GM18867 (cell line): ENCODE results near the gene TRIO.

Experiments
- ATAC-seq: cut with Tn5 transposase; IDR thresholded peaks from one replicate; pipeline ENCODE4 v1.9.1; 2021; ENCODE audit warnings: mild to moderate bottlenecking, moderate library complexity; ENCODE audit not compliant: unreplicated experiment

The TRIO gene

DNA sequence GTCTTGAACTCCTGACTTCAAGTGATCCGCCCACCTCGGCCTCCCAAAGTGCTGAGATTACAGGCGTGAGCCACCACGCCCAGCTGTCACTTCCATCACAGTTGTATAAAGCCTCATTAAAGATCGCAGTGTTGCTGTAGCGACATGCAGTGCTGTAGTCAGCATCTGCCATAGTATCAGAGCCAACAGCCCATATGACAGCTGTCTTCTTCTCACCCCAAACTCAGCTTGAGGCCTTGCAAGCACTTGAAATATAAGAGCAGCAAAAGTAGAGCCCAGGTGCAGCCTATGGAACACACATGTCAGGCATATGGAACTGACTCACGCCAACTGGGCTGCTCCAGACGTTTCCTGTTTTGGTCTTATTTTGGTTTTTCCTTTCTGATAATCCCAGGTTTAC is 167.8 kb downstream of the TRIO start:
- ATAC-seq, result no peak

DNA sequence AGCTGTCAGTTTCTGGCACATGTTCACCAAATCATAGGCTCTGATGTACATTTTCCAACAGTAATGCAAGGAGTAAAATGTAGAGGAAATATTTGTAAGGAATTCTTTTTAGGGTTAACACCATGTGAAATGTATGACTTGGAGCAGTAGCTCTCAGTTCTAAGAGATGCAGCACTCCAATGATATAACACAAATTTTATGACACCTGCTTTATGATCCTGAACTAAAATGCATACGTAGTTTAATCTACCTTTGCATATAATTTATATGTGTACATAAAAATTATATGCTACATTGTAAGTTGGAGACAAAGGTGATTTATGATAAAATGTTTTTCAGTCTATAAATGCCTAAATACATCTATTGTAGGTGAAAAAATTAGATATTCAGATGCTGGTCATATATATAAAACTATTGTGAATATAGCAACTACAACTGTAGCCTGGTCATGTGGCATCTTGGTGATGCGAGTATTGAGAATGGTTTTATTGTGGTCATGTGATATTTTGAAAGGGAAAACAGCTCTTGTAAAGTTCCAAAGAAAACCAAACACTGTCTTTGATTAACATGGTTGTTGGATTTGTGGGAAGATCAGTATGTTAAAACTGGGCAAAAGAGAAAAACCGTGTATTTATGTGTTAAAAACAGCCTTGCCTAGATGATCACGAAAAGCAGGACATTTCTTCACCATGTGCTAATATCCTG is 171.0 kb downstream of the TRIO start:
- ATAC-seq, result no peak

DNA sequence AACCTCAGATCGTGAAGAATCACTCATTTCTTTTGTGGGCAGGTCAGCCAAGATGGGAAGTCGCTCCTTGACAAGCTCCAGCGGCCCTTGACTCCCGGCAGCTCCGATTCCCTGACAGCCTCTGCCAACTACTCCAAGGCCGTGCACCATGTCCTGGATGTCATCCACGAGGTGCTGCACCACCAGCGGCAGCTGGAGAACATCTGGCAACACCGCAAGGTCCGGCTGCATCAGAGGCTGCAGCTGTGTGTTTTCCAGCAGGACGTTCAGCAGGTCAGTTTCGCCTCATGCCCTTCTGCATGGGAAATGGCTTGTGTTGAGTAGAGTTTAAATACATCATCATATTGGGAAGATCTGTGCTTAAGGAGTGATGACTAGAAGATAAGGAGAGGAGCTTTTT is 173.3 kb downstream of the TRIO start:
- ATAC-seq, result no peak

DNA sequence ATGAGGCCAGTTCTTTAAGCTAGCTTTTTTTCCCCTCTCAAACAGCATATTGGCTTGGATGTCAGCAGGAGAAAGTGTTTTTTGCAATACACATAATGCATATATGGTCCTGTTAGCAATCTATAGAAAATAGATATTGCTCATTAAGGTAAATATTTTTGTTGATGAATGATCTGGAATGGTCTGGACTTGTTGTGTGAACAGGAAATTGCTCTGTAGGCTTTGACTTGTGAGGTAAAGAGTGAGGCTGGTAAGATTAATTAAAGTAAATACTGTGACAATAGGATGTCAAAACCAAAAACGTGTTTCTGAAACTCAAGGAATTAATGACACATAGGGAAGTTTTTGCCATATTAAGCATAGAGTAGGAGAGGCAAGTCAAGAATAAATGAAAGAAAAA is 176.0 kb downstream of the TRIO start:
- ATAC-seq, result no peak

DNA sequence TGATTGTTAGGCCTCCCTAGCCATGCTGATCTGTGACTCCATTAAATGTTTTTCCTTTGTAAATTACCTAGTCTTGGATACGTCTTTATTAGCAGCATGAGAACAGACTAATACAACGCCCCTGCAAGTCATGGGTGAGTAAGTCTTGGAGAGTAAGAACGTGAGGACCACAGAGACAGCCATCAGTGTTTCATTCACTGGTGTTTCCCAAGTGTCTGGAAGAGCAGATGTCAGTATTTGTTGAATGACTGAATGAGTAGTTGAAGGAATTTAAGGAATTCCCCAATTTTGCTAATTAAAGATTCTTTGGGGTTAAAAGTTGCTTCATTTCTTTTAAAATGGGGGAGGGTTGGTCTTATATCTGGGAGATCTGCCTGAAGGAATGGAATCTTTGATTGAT is 178.8 kb downstream of the TRIO start:
- no peak for ATAC-seq

DNA sequence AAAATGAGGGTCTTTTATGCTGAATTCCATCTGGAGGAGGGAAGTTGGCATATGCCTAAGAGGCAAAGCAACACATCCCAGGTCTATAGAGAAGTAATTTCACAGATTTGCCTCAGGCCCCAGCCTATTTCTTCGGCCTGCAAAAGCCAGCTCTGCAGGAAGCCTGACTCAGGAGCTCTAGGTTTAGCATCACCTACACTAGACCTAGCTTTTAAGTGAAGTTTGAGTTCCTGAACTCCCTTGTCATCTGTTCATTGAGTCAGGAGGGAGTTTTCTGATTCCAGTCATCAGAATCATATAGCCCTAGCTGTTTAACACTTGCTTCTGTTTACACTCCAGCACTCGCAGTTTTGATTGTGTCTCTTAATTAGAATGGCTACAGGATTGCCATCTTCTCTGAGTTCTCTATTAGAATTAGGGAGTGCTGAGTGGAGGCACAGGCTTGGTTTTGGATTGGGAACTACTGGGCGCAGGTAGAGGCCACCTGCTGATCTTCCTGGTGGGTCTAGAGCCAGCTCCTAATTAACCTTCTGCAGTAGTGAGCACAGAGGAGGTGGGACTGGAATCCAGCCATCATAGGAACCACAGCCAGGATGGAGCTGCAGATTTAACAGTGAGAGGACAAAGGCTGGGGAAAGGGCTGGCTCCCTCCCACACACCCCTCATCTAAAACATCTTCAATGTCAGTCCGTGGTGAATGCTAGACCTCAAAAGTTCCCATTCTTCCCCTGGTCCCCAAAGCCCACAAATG is 179.5 kb downstream of the TRIO start:
- no peak for ATAC-seq

DNA sequence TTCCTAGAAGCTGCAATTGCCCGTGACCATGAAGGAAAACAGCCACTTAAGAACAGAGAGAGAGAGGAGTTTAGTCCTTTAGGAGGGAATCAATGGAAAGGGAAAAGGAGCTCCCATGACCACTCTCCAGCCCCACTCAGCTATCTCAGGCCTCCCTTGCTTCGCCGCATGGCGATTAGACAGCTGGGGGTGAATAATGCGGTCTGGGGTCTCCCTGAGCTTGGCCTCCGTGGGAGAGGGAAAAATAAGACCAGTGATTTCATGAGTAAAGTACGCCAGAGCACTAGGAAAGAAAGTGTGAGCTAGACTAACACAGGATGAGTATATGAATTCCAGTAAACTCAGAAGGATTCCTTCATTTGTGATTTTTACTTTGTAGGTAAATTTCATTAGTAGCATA is 180.3 kb downstream of the TRIO start:
- ATAC-seq, result no peak

DNA sequence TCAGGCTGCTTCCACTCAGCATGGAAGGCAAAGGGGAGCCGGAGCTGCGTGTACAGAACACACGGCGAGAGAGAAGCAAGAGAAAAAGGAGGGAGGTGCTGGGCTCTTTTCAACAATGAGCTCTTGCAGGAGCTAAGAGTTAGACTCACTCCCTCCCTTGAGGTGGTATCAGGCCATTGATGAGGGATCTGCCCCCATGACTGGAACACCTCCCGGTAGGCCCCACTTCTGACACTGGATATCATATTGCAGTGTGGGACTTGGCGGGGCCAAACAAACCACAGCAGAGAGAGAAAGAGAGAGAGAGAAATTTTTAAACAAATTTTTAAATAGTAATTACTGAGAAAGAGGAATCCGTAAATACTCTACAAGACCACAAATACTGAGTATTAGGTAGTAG is 182.2 kb downstream of the TRIO start:
- no peak for ATAC-seq

DNA sequence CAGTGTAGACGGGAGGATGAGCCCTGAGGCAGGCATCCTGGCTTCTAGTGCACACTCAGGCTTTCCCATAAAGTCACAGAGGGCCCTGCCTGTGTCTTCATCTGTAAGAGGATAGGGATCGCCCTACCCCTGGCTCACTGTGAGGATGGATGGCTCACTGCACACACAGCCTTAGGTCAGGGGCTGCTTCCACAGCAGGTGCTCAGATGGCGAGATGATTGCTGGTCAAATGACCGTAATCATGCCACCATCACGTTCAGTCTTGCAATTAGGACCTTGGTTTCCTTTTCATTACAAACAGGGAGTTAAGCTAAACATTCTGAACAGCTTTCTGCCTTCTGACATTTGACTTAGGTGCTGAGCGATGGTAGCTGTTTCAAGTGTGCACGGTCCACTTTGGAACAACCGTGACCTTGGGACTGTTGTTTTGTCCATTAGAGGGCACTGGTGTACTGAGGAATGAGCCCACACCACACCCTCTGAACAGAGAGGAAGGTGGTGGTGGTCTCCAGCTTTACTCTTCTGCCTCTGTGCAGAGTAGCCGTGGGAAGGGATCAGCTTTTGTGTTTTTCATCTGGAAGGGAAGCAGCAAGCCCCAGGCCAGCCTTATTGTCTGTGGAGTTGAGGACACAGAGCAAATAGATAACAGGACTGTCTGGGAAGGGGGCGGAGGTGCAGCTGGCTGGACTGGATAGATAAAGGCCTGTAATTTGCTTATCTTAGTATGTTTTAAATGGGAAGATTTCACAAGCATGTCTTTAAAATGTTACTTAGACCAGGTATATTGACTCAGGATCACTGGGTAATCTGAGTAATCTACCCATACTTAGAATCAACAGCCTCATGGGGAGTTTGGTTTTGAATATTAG is 183.1 kb downstream of the TRIO start:
- no peak for ATAC-seq

DNA sequence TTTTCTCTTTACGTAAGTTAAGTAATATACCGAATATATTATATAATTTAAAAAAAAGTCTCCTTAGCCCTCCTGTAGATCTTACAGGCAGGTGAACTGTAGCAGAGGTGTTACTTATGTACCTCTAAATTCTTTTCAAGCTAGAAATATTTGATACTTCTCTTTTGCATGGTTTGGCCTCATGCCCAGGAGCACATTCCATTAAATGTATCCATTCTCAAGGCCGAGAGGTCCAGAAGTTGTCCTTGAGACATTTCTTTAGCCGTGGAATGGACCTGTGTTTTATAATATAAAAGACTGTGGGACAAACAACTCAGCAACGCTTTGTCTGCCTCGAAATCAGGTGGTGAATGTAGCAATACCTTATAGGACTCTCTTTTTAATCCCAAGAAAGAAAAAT is 184.5 kb downstream of the TRIO start:
- ATAC-seq, result no peak

DNA sequence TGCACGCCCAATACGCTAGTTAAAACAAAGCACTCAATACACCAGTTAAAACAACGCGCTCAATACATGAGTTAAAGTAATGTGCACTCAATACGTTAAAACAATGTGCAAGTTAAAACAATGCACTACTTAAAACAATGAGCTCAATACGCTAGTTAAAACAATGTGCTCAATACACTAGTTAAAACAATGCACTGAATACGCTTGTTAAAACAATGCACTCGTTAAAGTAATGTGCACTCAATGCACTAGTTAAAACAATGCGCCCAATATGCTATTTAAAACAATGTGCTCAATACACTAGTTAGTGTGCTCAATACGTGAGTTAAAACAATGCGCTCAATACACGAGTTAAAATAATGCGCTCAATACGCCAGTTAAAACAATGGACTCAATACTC is 185.0 kb downstream of the TRIO start:
- ATAC-seq, result no peak

DNA sequence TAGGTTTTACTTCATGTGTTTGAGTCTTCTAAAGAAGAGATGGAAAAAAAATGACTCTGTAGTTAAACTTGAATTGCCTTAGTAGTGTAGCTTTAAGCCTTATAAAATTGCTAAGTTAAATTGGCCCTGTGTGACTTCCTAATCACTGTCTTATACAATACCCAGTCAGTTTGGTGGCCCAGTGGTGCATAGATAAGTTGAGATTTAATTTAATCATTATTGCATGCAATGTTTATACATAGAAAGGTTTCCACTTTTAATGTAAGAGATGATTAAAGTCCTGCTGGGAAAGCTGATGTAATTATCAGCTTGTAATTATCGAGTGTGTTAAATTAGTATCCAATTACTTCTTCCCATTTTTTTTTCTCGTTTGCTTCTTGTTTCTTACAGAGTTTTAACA is 187.1 kb downstream of the TRIO start:
- no peak for ATAC-seq

DNA sequence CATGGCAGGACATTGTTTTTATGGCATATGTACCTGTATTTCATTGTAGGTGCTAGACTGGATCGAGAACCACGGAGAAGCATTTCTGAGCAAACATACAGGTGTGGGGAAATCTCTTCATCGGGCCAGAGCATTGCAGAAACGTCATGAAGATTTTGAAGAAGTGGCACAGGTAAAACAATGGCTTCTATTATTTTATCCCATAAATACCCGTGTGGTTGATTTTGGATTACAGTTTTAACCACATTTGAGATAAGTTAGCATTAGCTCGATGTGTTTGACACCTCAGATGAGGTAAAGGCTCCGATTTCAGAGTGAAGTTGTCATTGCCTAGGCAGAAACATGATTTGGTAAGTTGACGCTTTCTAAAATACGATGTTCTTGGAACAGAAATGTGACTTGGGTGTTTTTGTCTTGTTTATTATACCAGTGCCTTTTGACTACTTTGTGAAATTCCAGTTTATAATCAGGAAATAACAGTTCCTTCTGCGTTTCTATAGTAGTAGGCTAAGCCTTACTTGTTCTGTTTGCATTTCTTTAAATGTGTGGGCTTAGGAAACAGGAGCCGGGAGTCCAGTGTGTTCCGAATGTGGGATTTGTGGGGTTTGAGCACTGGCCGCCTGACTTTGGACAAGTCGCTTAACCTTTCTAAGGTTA is 187.7 kb downstream of the TRIO start:
- peak; percentile 7 for ATAC-seq

DNA sequence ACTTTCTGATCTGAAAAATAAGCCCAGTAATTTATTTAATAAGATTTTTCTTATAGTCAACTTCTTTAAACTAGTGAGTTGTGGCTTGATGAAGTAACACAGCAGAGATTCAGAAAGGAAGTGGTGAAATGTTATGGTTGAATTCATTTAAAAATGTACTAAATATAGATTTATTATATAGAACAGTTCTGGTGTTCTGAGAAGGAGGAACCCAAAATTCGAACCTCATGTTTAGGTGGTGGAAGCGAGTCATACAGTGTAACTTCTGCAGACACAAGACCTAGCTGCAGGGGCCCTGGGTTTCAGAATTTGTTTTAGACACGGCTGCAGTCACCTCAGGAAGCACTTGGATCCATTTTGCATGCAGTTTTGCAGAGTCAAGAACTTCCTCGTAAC is 188.2 kb downstream of the TRIO start:
- ATAC-seq, result peak; percentile 58

DNA sequence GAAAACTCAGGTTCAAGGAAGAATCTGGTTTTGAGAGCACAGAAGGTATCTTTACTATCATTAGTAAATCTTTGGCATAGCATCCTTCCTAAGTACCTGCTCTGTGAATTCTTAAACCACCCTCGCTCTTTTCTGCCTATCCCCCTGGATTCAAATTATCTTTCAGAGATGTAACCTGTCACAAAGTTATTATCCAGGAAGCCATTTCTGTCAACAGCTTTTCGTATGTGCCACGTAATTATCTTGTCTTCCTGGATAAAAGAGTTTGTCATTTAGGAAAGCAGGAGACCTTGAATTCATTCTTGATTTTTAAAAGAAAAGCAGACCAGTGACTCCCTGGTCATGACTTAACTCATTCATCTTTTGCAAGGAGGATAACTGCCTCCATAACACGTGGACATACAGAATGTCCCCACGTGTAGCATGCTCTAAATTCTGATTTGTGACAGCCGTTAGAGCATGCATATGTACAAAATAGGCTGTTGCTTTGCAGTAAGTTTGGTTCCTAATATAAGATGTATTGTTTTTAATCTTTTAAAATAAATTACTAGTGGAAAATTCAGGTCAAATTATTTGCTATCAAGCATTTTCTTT is 189.0 kb downstream of the TRIO start:
- ATAC-seq, result no peak

DNA sequence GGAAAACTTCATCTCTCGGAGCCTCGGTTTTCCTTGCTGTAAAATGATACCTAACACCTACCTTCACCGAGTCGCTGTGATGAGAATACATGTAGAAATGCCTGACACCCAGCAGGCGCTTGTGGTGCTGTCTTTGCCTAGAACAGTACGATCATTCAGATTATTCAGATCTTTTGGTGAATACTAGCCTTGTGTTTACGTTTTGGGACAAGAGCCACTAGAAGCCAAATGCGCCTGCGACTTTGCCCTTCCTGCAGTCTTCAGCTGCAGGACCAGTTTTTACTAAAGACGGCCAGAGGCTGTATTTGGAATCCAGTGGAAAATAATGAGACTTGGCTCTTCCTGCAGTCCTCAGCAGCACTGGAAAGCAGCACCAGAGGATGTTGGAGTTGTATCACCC is 189.6 kb downstream of the TRIO start:
- no peak for ATAC-seq

DNA sequence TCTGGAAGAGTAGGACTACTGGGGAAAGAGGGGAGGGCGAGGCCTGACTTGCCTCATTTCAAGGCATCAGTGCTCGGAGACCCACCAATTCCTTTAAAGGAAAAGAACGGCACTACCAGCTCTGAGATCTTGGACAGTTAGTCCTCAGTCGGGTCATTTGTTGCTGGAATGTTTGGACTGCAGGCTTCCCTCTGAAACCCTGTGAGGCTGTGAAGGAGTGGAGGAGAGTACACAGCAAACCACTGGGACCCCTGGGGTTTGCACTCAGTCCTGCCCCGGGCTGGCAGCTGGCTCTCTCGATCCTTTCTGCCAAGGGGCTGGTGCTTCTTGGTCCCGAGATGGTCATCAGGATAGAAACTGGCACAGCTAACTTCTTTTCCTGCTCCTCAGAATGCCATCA is 194.5 kb downstream of the TRIO start:
- no peak for ATAC-seq

DNA sequence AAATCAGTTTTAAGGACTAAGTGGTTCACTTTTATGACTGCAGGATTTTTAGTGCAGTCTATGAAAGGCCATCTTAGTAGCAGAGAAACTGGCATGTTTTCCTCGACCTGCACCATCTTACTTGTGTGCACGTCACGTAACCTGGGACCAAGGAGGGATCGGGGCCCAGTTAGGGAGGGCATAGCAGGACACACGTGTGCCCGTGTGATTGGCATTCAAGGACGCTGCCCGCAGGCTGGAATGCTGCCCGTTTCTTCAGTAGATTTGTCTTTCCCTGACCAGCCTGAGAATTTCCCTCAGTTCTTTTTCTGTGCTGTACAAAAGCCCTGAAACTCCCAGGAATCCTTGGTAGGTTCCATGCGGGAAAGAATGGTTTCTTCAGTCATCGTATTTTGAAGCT is 196.3 kb downstream of the TRIO start:
- no peak for ATAC-seq

DNA sequence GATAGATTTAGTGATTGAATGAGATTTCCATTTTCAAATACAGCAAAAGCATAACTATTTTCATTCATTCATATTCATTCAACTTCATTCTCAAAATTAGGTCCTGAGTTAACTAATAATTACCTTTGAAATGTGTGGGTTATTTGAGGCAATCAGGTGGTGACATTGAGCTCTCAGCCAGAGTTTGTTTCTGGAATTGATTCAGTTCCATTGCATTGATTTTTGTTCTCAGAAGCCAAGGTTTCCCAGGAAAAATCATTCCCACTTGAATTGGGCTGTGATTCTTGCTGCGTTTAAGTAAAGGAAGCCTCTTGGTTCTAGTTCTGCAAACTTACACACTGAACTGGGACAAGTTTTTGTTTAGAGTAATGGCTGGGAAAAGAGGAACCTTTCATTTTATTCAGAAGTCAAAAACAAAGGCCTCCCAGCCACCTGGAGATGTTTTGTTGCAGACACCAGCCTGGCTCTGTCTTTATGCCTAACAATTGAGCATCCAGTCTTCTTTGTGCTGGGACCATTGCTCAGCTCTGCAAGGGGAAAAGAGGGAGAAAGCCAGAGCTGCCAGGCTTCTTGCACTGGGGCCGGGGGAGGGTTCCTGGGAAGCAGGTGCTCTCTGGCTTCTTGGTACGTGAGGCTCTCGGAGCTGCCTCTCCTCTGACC is 198.6 kb downstream of the TRIO start:
- no peak for ATAC-seq

DNA sequence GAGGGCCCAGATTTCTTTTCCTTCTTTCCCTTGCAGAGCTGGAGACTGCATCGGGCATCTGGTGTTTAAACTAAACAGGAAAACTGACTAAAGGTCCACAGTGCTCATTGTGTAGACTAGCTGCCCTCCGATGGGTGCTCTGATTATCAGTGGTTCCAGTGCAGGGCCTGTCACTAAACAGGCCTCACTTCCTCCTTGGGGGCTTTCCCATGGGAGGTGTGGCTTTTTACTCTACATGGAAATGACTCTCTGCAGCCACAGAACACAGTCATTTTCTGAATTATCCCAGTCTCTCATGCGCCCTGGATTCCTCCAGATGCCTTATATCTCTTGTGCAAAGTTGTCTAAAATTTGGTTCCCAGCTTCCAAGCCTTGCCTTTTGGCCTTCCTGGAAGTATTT is 199.2 kb downstream of the TRIO start:
- ATAC-seq, result peak; percentile 82
